Neuronal stem cell (in vitro differentiated cells): Measurements from ENCODE around the gene DDX23.
"Not testable (repeated sequence)": the region's sequence is repeated elsewhere in the genome, so short reads cannot be mapped to it uniquely, and the experiment has no call there.

Experiments used
- DNase-seq: peaks from one replicate; pipeline ENCODE4 v3.0.0-alpha.2; 2013; ENCODE audit warnings: low spot score
- H2AFZ ChIP-seq: one replicate; pipeline ENCODE4 v1.6.1; 2013; ENCODE audit warnings: mild to moderate bottlenecking, low read length, inconsistent platforms
- H2AK5ac ChIP-seq: 2 replicates; pipeline ENCODE4 v1.6.1; 2013; ENCODE audit warnings: low read depth, mild to moderate bottlenecking, inconsistent platforms, low read length, moderate library complexity, mixed read lengths
- H2BK120ac ChIP-seq: 2 replicates; pipeline ENCODE4 v1.6.1; 2013; ENCODE audit warnings: low read depth, mild to moderate bottlenecking, inconsistent platforms, low read length, moderate library complexity, mixed read lengths
- H2BK12ac ChIP-seq: one replicate; pipeline ENCODE4 v1.6.1; 2013; ENCODE audit warnings: low read length, inconsistent platforms
- H2BK15ac ChIP-seq: 2 replicates; pipeline ENCODE4 v1.6.1; 2013; ENCODE audit warnings: mild to moderate bottlenecking, low read length, inconsistent platforms, mixed read lengths
- H2BK5ac ChIP-seq: one replicate; pipeline ENCODE4 v1.6.1; 2013; ENCODE audit warnings: inconsistent platforms, mild to moderate bottlenecking, low read length, moderate library complexity
- H3K14ac ChIP-seq: one replicate; pipeline ENCODE4 v1.6.1; 2013; ENCODE audit warnings: low read length, inconsistent platforms
- H3K18ac ChIP-seq: 2 replicates; pipeline ENCODE4 v1.6.1; 2013; ENCODE audit warnings: low read length, inconsistent platforms
- H3K23ac ChIP-seq: 2 replicates; pipeline ENCODE4 v1.6.1; 2013; ENCODE audit warnings: low read depth, mild to moderate bottlenecking, mixed read lengths, low read length, inconsistent platforms; ENCODE audit not compliant: poor library complexity
- H3K27ac ChIP-seq: replicated peaks from 3 replicates; pipeline ENCODE4 v1.5.1; 2013; ENCODE audit warnings: low read length, inconsistent platforms
- H3K27me3 ChIP-seq, 3 experiments: 2 replicates each; pipeline ENCODE4 v1.6.1; 2013; ENCODE audit warnings: low read length in 3 of 3, mild to moderate bottlenecking in 2 of 3, inconsistent platforms in 1 of 3, low read depth in 1 of 3, mixed read lengths in 1 of 3, moderate library complexity in 1 of 3; ENCODE audit not compliant: control insufficient read depth in 3 of 3, insufficient read depth in 3 of 3
- H3K36me3 ChIP-seq, 2 donors: replicated peaks in 1 of 2; 2 replicates each; pipeline ENCODE4 v1.6.1; 2013; ENCODE audit warnings: low read length in 2 of 2; ENCODE audit not compliant: control insufficient read depth in 2 of 2, insufficient read depth in 2 of 2
- H3K4ac ChIP-seq: 2 replicates; pipeline ENCODE4 v1.6.1; 2013; ENCODE audit warnings: inconsistent platforms, mild to moderate bottlenecking, low read length, moderate library complexity
- H3K4me1 ChIP-seq, 2 donors: 1 replicate in 1 of 2; 2 replicates in 1 of 2; pipeline ENCODE4 v1.6.1; 2013; ENCODE audit warnings: low read length in 2 of 2, low read depth in 1 of 2; ENCODE audit not compliant: control insufficient read depth in 2 of 2, insufficient read depth in 1 of 2
- H3K4me2 ChIP-seq: one replicate; pipeline ENCODE4 v1.6.1; 2013; ENCODE audit warnings: mild to moderate bottlenecking, low read length, inconsistent platforms; ENCODE audit not compliant: insufficient read depth, poor library complexity, severe bottlenecking
- H3K4me3 ChIP-seq, 2 donors: 2 replicates each; pipeline ENCODE4 v1.5.1; 2013; ENCODE audit warnings: low read length in 2 of 2, mild to moderate bottlenecking in 2 of 2, inconsistent platforms in 1 of 2, moderate library complexity in 1 of 2
- H3K79me1 ChIP-seq: one replicate; pipeline ENCODE4 v1.6.1; 2013; ENCODE audit warnings: low read depth, mild to moderate bottlenecking, inconsistent platforms, low read length, moderate library complexity
- H3K9ac ChIP-seq: one replicate; pipeline ENCODE4 v1.6.1; 2013; ENCODE audit warnings: mild to moderate bottlenecking, low read depth, low read length, inconsistent platforms; ENCODE audit not compliant: poor library complexity
- H3K9me3 ChIP-seq, 2 donors: replicated peaks in 1 of 2; 2 replicates each; pipeline versions ENCODE3 to v1.6.1; 2013; ENCODE audit warnings: low read length in 2 of 2, mild to moderate bottlenecking in 2 of 2, inconsistent platforms in 1 of 2, low read depth in 1 of 2, mixed read lengths in 1 of 2, moderate library complexity in 1 of 2; ENCODE audit not compliant: control insufficient read depth in 2 of 2, insufficient read depth in 1 of 2
- H4K8ac ChIP-seq: one replicate; pipeline ENCODE4 v1.6.1; 2013; ENCODE audit warnings: low read depth, mild to moderate bottlenecking, inconsistent platforms, low read length, moderate library complexity
- H4K91ac ChIP-seq: one replicate; pipeline ENCODE4 v1.6.1; 2013; ENCODE audit warnings: low read length, low read depth, mild to moderate bottlenecking, inconsistent platforms; ENCODE audit not compliant: poor library complexity
- WGBS, 2 donors: extraction: QIAGEN DNeasy Blood & Tissue Kit; methylation state at CpG; one replicate each; pipeline ENCODE4 v1.1.7; 2013; ENCODE audit warnings: missing lambda C conversion rate in 2 of 2, mixed read lengths in 1 of 2; ENCODE audit not compliant: insufficient read length in 2 of 2, insufficient replicate concordance in 1 of 2; ENCODE audit errors: extremely low coverage in 2 of 2; 5-methylcytosine and 5-hydroxymethylcytosine counted together

DDX23 gene

GRCh38 chr12:48854488-48854887 is 2.5 kb upstream of the DDX23 start:
- Histone ChIP-seq H3K4me3 (no peak overlapping the region), H2AFZ (no peak overlapping the region), H3K4me1 (peaks cover 6 to 13% of the 10 kb centered on the region in 2 donors), H3K9me3 (no peaks in the 10 kb centered on the region), H3K9ac (no peak overlapping the region), H4K8ac (no peak overlapping the region), H4K91ac (no peak overlapping the region), H2AK5ac (no peak overlapping the region), H3K14ac (no peak overlapping the region), H3K4ac (no peak overlapping the region), H3K4me2 (no peak overlapping the region), H2BK15ac (peak overlapping the region; percentile 27), H3K27me3 (no peaks in the 10 kb centered on the region), H3K18ac (no peak overlapping the region), H2BK5ac (no peak overlapping the region), H3K36me3 (peaks cover 2 to 26% of the 10 kb centered on the region in 2 donors), H3K79me1 (peaks cover 6% of the 10 kb centered on the region), H2BK120ac (no peak overlapping the region), H3K27ac (no peak overlapping the region), H3K23ac (no peak overlapping the region), H2BK12ac (no peak overlapping the region)
- WGBS, 2 donors, result no CpG with 5 or more reads among the region's 4 CpGs
- DNase-seq, result no peak

GRCh38 chr12:48852734-48853688 is 1.0 kb upstream of the DDX23 start:
- Histone ChIP-seq H4K8ac (no peak overlapping the region), H3K14ac (no peak overlapping the region), H3K4me1 (peaks cover 6 to 13% of the 10 kb centered on the region in 2 donors), H3K27ac (no peak overlapping the region), H2BK120ac (no peak overlapping the region), H3K4me3 (peak overlapping the region; percentile 37 to 98), H2BK5ac (no peak overlapping the region), H3K23ac (no peak overlapping the region), H3K9ac (no peak overlapping the region), H2AFZ (peak overlapping the region; percentile 82), H3K4ac (no peak overlapping the region), H2BK15ac (no peak overlapping the region), H2BK12ac (no peak overlapping the region), H3K18ac (no peak overlapping the region), H2AK5ac (no peak overlapping the region), H3K79me1 (peaks cover 6% of the 10 kb centered on the region), H4K91ac (no peak overlapping the region), H3K9me3 (no peaks in the 10 kb centered on the region), H3K4me2 (no peak overlapping the region), H3K27me3 (no peaks in the 10 kb centered on the region), H3K36me3 (peaks cover 2 to 35% of the 10 kb centered on the region in 2 donors)
- WGBS, 2 donors, result no CpG with 5 or more reads among the region's 11 CpGs
- peak; percentile 96 for DNase-seq

- not testable (repeated sequence) for H2AFZ ChIP-seq, H3K4ac ChIP-seq, H3K79me1 ChIP-seq, DNase-seq, H3K9me3 ChIP-seq, H4K91ac ChIP-seq, H3K4me2 ChIP-seq, H3K23ac ChIP-seq, H3K14ac ChIP-seq, H3K27ac ChIP-seq, H2BK5ac ChIP-seq, H2AK5ac ChIP-seq, H2BK15ac ChIP-seq, H2BK12ac ChIP-seq, H3K4me1 ChIP-seq, H3K4me3 ChIP-seq, H4K8ac ChIP-seq, H3K27me3 ChIP-seq, H2BK120ac ChIP-seq, H3K18ac ChIP-seq, H3K9ac ChIP-seq
- peaks cover 46 to 75% of the 10 kb centered on the region in 2 donors for H3K36me3 ChIP-seq
- no CpG with 5 or more reads among the region's 29 CpGs for WGBS, 2 donors
These were observed 9.9 kb downstream of the DDX23 start for GRCh38 chr12:48842021-48842420.

- H3K36me3 ChIP-seq, result peaks cover 47 to 76% of the 10 kb centered on the region in 2 donors
- no CpG with 5 or more reads among the region's 4 CpGs for WGBS, 2 donors
These were observed 13.9 kb downstream of the DDX23 start for GRCh38 chr12:48838048-48838447.

More at GRCh38 chr12:48838048-48838447, 13.9 kb downstream of the DDX23 start:
- no peaks in the 10 kb centered on the region for H3K4me1 ChIP-seq
- no peak overlapping the region for H2BK15ac ChIP-seq
- no peak overlapping the region for H3K4me3 ChIP-seq
- no peak overlapping the region for H3K9ac ChIP-seq
- no peak overlapping the region for H3K18ac ChIP-seq
- H3K4me2 ChIP-seq, result no peak overlapping the region
- no peak overlapping the region for H3K23ac ChIP-seq
- DNase-seq, result no peak
- H3K27ac ChIP-seq, result no peak overlapping the region
- H3K79me1 ChIP-seq, result no peaks in the 10 kb centered on the region
- no peak overlapping the region for H2BK120ac ChIP-seq
- H4K8ac ChIP-seq, result no peak overlapping the region
- no peak overlapping the region for H3K4ac ChIP-seq
- no peaks in the 10 kb centered on the region for H3K27me3 ChIP-seq
- H2BK5ac ChIP-seq, result no peak overlapping the region
- H2BK12ac ChIP-seq, result no peak overlapping the region
- no peak overlapping the region for H4K91ac ChIP-seq
- H3K14ac ChIP-seq, result no peak overlapping the region
- H2AK5ac ChIP-seq, result no peak overlapping the region
- no peak overlapping the region for H2AFZ ChIP-seq
- no peaks in the 10 kb centered on the region for H3K9me3 ChIP-seq
